NCI-H1048 (cell line): ENCODE results near the gene TBC1D2B.
"Not testable (repeated sequence)": the region's sequence is repeated elsewhere in the genome, so short reads cannot be mapped to it uniquely, and the experiment has no call there.

Experiments
- DNase-seq: peaks from one replicate; lab custom pipeline; 2025; lab: John Stamatoyannopoulos, UW

The TBC1D2B gene

GRCh38 chr15:78002996-78003395, 74.5 kb downstream of the TBC1D2B start:
- no peak for DNase-seq

- no peak for DNase-seq
Observed at GRCh38 chr15:78001656-78002055, 75.9 kb downstream of the TBC1D2B start.

DNA sequence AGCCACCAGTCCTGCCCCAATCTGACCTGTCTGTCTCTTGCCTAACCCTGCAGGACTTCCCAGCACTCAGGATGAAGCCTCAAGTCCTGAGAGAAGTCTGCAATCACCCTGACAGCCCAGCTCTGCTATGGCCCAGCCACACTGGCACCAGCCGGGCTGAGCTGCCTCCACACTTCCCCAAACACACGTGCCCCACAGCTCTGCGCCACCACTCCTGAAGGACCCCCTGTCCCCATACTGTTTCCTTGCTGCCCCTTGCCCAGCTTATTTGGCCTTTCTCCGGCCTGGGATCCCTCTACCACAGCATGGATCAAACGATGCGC, 76.6 kb downstream of the TBC1D2B start:
- DNase-seq = no peak

GRCh38 chr15:78000091-78000926, 77.2 kb downstream of the TBC1D2B start:
- peak; percentile 76 for DNase-seq

DNA sequence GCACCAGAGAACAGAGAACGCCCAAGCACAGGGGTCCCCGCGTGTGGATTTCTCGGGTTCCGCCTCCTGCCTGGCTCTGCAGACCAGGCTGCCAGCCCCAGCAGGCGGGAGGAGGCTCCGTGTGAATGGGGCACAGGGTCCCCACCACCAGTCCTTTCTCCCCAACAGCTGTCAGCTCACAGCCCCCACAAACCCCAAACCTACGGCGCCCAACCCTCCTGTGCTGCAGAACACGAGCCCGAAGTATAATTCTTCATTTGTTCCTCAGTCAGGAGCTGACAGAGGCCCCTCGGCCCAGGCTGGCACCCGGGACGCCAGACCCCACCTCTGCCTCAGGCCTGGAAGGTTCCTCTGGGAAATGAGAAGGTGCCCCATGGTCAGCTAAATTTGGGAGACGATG, 78.0 kb downstream of the TBC1D2B start:
- DNase-seq = no peak

- no peak for DNase-seq
Observed at GRCh38 chr15:77998592-77998991, 78.9 kb downstream of the TBC1D2B start.

DNA sequence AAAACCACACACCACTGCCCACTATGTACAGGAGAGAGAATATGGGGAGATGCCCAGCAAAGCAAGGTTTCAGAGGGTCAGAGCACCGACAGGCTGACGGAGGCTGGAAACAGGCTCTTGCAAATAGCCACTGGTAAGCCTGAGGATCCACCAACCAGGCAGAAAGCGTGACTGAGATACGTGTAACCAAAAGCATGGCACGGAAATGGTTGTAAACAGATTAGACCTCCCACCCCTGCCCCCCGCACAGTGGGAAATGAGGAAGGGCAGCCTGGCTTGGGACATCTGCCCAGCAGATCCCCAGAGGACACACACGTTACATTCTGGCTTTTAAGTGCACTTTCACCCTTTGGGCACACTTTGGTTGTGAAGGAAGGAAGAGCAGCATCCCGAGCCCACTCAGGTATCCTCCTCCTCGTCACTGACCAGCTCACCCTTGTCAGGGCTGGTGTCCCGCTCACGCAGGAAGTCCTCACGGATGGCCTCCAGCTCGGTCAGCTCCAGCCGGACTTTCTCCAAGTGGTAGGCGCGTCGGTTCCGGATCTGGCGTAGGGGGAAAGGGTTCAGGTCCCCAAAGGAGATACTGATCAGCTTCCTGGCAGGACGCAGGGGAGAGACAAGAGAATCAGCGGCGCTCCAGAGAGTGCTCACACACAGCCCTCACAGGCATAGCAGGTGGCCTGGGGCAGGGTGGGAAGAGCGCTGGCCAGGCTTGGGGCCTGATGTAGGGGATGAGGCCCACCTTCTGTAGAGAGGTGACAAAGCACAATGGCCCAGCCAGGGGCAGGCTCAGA, 79.6 kb downstream of the TBC1D2B start:
- DNase-seq = not testable (repeated sequence)

DNA sequence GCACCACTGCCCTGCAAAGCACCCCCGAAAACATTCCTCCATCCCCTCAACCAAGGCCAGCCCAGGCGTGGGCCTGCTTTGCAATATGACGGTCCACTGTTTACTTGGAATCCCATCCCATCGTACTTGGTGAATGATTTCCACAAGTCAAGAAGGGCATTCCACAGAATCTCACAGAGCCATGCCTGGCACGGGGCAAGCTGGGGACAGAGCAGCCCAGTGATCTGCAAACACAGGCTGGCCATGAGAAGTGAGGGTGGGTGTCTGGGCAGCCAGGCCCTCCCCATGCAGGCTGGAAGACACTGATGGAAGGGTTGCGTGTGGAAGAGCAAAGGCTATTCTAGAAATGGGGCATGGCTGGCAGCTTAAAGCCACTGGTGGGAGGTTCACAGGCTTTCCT, 80.3 kb downstream of the TBC1D2B start:
- not testable (repeated sequence) for DNase-seq

GRCh38 chr15:77996713-77997171, 80.8 kb downstream of the TBC1D2B start:
- DNase-seq = not testable (repeated sequence)

GRCh38 chr15:77996226-77996625, 81.3 kb downstream of the TBC1D2B start:
- not testable (repeated sequence) for DNase-seq

- not testable (repeated sequence) for DNase-seq
Observed at GRCh38 chr15:77995537-77995918, 82.0 kb downstream of the TBC1D2B start.

GRCh38 chr15:77994893-77995536, 82.5 kb downstream of the TBC1D2B start:
- DNase-seq = not testable (repeated sequence)

DNA sequence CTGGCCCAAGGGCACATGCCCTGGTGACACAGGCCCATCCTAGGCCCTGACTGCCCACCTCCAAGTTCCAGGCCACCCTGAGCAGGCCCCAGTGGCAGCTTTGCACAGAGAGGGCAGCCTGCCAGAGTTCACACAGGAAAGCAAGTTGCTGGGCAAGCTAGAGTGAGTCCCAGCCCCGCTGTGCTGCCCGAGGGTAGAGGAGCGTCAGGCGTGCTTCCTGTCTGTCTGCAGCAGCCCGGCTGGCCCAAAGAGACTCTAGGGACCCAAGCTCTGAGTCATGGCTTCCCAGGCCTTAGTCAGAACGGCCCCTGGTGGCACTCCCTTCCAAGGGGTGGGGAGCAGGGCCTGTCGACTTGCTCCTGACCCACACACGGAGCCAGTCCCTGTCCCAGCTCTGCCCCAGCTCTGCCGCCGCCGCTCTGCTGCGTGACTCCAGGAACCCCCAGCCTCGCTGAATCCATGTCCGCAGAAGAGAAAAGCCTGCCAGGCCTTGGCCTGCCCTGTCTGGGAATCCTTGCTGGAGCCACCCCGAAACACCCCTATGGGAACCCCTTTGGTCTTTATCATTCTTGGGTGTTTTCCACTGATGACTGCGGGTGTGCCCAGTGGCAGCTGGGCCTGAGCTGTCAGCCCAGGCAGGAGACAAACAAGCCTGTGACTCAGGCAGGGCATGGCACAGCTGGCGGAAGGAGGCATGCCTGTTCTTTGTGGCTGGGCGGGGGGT, 83.4 kb downstream of the TBC1D2B start:
- DNase-seq = not testable (repeated sequence)

DNA sequence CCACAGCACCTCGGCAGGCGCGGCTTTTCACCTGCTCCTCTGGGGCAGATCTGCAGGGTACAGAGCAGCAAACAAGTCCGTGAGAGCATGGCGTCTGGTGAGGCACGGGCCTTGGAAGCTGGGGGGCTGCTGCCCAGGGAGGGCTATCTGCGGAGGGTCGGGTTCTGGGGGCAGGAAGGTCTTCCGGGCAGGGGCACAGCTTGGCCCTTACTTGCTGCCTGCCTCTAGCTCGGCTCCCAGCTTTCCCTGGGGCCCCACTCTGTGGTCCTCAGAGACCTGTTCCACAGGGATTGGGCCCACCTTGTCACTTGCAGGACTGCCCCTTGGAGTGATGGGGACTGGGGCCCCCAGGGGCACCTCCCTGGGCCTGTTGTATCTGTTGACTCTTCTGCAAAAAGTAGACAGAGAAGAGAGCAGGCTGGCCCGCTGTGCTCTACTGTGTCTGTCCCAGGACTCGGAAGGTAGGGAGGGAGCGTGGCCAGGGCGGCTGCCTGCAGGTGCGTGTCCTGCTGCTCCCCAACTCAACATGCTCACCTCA, 84.1 kb downstream of the TBC1D2B start:
- DNase-seq = no peak

- DNase-seq = no peak
Observed at GRCh38 chr15:77992356-77993222, 84.9 kb downstream of the TBC1D2B start.

- DNase-seq = not testable (repeated sequence)
Observed at GRCh38 chr15:77991658-77992201, 85.8 kb downstream of the TBC1D2B start.

DNA sequence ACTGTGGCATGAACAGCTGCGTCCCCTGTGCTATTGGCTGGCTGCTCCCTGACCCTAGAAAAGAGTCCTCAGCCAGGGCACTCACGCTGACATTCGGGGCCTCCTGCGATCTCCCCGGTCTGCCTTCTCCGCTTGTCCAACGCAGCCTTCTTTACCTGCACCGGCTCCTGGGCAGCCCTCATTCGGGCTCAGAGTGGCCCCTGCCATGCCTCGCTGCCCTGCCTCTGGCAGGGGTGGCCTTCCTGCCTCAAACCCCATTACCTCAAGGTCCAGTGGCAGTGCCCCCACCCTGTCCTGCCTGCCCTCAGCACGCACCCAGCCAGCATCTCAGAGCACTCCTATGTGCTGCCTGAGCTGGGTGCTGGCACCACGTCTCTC, 86.5 kb downstream of the TBC1D2B start:
- DNase-seq = no peak

GRCh38 chr15:77989296-77990143, 88.0 kb downstream of the TBC1D2B start:
- no peak for DNase-seq
